ENCODE results near the gene DGKD.
"Not testable (repeated sequence)": the region's sequence is repeated elsewhere in the genome, so short reads cannot be mapped to it uniquely, and the experiment has no call there.

GRCh38 chr2:233396726-233397665 is 42.7 kb downstream of the DGKD start:
- TF ChIP-seq CTCF, POLR2AphosphoS5 (IDR thresholded peaks at IDR 0.05): not testable (repeated sequence)

Data from prostate gland (tissue), 2 donors.